Measurements from ENCODE around the gene AGBL1.

AGBL1 gene

GRCh38 chr15:86522721-86523120 is 443.1 kb downstream of the AGBL1 start:
- Histone ChIP-seq H3K4me3 (ENCODE audit: low read depth, low read length) (no peak overlapping the region), H3K4me1 (ENCODE audit: control insufficient read depth, insufficient read depth, low read length) (peaks cover 7% of the 10 kb centered on the region), H3K9me3 (ENCODE audit: control insufficient read depth, insufficient read depth, low read depth, low read length) (no peaks in the 10 kb centered on the region), H3K36me3 (ENCODE audit: control insufficient read depth in 2 of 2, insufficient read depth in 1 of 2, low read length in 2 of 2) (no peaks in the 10 kb centered on the region), H3K27ac (ENCODE audit: extremely low read depth, low read depth, low read length) (no peak overlapping the region)
- ChIA-PET POLR2A (no interaction called here), CTCF (interaction anchor here (1.0 kb wide), 1 partner anchor 221 kb away, joined by 3 read pairs; no protein-coding TSS in a partner anchor)
- TF ChIP-seq, protein P1, sequence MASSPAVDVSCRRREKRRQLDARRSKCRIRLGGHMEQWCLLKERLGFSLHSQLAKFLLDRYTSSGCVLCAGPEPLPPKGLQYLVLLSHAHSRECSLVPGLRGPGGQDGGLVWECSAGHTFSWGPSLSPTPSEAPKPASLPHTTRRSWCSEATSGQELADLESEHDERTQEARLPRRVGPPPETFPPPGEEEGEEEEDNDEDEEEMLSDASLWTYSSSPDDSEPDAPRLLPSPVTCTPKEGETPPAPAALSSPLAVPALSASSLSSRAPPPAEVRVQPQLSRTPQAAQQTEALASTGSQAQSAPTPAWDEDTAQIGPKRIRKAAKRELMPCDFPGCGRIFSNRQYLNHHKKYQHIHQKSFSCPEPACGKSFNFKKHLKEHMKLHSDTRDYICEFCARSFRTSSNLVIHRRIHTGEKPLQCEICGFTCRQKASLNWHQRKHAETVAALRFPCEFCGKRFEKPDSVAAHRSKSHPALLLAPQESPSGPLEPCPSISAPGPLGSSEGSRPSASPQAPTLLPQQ (tag by site-specific recombination; IDR thresholded peaks at IDR 0.05) = no peak
- no peak for TF ChIP-seq ZNF624 (tag by site-specific recombination; IDR thresholded peaks at IDR 0.05)
- no peak for TF ChIP-seq ZNF19 (tag by site-specific recombination; IDR thresholded peaks at IDR 0.05; ENCODE audit: low read depth)
- no peak for TF ChIP-seq OSR2 (tag by site-specific recombination; IDR thresholded peaks at IDR 0.05)
- TF ChIP-seq ZNF510 (tag by site-specific recombination; IDR thresholded peaks at IDR 0.05; ENCODE audit: insufficient replicate concordance) = no peak
- TF ChIP-seq GLI4 (tag by site-specific recombination; IDR thresholded peaks at IDR 0.05) = no peak
- TF ChIP-seq, protein P2, sequence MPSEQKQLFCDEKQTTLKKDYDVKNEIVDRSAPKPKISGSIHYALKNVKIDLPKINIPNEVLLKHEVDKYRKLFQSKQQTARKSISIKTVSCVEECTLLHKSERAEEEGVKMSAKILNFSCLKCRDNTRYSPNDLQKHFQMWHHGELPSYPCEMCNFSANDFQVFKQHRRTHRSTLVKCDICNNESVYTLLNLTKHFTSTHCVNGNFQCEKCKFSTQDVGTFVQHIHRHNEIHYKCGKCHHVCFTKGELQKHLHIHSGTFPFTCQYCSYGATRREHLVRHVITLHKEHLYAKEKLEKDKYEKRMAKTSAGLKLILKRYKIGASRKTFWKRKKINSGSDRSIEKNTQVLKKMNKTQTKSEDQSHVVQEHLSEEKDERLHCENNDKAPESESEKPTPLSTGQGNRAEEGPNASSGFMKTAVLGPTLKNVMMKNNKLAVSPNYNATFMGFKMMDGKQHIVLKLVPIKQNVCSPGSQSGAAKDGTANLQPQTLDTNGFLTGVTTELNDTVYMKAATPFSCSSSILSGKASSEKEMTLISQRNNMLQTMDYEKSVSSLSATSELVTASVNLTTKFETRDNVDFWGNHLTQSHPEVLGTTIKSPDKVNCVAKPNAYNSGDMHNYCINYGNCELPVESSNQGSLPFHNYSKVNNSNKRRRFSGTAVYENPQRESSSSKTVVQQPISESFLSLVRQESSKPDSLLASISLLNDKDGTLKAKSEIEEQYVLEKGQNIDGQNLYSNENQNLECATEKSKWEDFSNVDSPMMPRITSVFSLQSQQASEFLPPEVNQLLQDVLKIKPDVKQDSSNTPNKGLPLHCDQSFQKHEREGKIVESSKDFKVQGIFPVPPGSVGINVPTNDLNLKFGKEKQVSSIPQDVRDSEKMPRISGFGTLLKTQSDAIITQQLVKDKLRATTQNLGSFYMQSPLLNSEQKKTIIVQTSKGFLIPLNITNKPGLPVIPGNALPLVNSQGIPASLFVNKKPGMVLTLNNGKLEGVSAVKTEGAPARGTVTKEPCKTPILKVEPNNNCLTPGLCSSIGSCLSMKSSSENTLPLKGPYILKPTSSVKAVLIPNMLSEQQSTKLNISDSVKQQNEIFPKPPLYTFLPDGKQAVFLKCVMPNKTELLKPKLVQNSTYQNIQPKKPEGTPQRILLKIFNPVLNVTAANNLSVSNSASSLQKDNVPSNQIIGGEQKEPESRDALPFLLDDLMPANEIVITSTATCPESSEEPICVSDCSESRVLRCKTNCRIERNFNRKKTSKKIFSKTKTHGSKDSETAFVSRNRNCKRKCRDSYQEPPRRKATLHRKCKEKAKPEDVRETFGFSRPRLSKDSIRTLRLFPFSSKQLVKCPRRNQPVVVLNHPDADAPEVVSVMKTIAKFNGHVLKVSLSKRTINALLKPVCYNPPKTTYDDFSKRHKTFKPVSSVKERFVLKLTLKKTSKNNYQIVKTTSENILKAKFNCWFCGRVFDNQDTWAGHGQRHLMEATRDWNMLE (tag by site-specific recombination; conservative IDR thresholded peaks at IDR 0.05; ENCODE audit: low read depth) = no peak
- no peak for TF ChIP-seq ZBTB20 (tag by site-specific recombination; IDR thresholded peaks at IDR 0.05)
- no peak for TF ChIP-seq ZNF768 (tag by site-specific recombination; IDR thresholded peaks at IDR 0.05)
- TF ChIP-seq HOXA7 (CRISPR knock-in tag; IDR thresholded peaks at IDR 0.05; ENCODE audit: borderline replicate concordance) = no peak
- TF ChIP-seq ZNF239 (tag by site-specific recombination; IDR thresholded peaks at IDR 0.05) = no peak
- TF ChIP-seq ZNF157 (tag by site-specific recombination; IDR thresholded peaks at IDR 0.05) = no peak
- TF ChIP-seq KLF16 (tag by site-specific recombination; IDR thresholded peaks at IDR 0.05) = no peak
- TF ChIP-seq ZNF169 (tag by site-specific recombination; IDR thresholded peaks at IDR 0.05) = no peak

- Histone ChIP-seq H3K27ac (ENCODE audit: extremely low read depth, low read depth, low read length) (0 out of 2 replicates have a peak overlapping the region, but pooled peaks have one; percentile 16), H3K4me1 (ENCODE audit: control insufficient read depth, insufficient read depth, low read length) (peaks cover 7% of the 10 kb centered on the region), H3K36me3 (ENCODE audit: control insufficient read depth in 2 of 2, insufficient read depth in 1 of 2, low read length in 2 of 2) (no peaks in the 10 kb centered on the region), H3K4me3 (ENCODE audit: low read depth, low read length) (no peak overlapping the region), H3K9me3 (ENCODE audit: control insufficient read depth, insufficient read depth, low read depth, low read length) (no peaks in the 10 kb centered on the region)
- ChIA-PET POLR2A (no interaction called here), CTCF (interaction anchor here (0.6 kb wide), 1 partner anchor 378 kb away, joined by 3 read pairs; no protein-coding TSS in a partner anchor)
- TF ChIP-seq ZNF423 (tag by site-specific recombination; IDR thresholded peaks at IDR 0.05) = no peak
- TF ChIP-seq ZNF629 (tag by site-specific recombination; IDR thresholded peaks at IDR 0.05) = no peak
- no peak for TF ChIP-seq ZNF561 (tag by site-specific recombination; IDR thresholded peaks at IDR 0.05; ENCODE audit: borderline replicate concordance)
- TF ChIP-seq ZNF24 (tag by site-specific recombination; IDR thresholded peaks at IDR 0.05) = no peak
- TF ChIP-seq, protein P3, sequence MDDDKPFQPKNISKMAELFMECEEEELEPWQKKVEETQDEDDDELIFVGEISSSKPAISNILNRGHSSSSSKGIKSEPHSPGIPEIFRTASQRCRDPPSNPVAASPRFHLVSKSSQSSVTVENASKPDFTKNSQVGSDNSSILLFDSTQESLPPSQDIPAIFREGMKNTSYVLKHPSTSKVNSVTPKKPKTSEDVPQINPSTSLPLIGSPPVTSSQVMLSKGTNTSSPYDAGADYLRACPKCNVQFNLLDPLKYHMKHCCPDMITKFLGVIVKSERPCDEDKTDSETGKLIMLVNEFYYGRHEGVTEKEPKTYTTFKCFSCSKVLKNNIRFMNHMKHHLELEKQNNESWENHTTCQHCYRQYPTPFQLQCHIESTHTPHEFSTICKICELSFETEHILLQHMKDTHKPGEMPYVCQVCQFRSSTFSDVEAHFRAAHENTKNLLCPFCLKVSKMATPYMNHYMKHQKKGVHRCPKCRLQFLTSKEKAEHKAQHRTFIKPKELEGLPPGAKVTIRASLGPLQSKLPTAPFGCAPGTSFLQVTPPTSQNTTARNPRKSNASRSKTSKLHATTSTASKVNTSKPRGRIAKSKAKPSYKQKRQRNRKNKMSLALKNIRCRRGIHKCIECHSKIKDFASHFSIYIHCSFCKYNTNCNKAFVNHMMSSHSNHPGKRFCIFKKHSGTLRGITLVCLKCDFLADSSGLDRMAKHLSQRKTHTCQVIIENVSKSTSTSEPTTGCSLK (tag by site-specific recombination; IDR thresholded peaks at IDR 0.05) = no peak
- TF ChIP-seq ZNF768 (tag by site-specific recombination; IDR thresholded peaks at IDR 0.05) = no peak
- TF ChIP-seq ZNF610 (tag by site-specific recombination; IDR thresholded peaks at IDR 0.05; ENCODE audit: borderline replicate concordance) = no peak
- TF ChIP-seq, protein P4, sequence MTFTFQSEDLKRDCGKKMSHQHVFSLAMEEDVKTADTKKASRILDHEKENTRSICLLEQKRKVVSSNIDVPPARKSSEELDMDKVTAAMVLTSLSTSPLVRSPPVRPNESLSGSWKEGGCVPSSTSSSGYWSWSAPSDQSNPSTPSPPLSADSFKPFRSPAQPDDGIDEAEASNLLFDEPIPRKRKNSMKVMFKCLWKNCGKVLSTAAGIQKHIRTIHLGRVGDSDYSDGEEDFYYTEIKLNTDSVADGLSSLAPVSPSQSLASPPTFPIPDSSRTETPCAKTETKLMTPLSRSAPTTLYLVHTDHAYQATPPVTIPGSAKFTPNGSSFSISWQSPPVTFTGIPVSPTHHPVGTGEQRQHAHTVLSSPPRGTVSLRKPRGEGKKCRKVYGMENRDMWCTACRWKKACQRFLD (tag by site-specific recombination; IDR thresholded peaks at IDR 0.05) = no peak
Observed at GRCh38 chr15:86526938-86527690, 447.4 kb downstream of the AGBL1 start.
